ENCODE results near the gene CARD9. TPM values are rescaled to one million over a fixed set of nuclear protein-coding genes. Genes with fewer than 3 reads are reported as not detected.

The CARD9 gene
- total and polyA plus RNA-seq, 2 experiments from 2014 or later = 0.11 to 0.60 TPM

DNA sequence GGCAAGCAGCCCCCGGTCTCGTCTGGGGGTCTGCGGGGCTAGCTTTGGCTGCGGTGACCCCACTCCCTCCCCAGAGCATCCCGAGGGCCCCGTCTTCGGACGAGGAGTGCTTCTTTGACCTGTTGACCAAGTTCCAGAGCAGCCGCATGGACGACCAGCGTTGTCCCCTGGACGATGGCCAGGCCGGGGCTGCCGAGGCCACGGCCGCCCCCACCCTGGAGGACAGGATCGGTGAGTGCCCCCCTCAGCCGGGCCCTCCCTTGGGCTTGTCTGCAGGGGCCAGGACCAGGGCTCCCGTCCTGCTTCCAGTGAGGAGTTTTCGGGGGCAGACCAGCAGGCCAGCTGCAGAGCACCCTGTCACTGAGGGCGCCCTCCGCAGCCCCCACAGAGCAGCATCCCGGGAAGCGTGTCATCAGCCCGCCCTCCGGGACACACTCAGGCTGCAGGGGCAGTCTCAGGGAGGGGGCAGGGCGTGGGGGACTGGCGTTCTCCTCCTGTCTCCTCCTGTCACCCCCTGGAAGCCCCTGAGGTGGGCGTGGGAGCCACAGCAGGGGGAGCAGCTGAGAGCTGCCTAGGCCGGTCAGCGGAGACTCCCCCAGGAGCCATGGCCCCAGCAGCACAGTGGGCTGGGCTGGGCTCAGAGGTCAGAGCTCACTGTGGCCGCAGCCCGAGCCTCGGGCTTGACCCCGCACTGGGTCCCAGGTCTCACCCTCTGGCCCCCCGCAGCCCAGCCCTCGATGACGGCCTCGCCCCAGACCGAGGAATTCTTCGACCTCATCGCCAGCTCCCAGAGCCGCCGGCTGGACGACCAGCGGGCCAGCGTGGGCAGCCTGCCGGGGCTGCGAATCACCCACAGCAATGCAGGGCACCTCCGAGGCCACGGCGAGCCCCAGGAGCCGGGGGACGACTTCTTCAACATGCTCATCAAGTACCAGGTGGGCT, 17.6 kb downstream of the CARD9 start:
- in situ Hi-C loops (cut with MboI) = no loop called here
- no peaks in the 10 kb centered on the region for H3K79me2 ChIP-seq (ENCODE audit: insufficient read depth)
- no peaks in the 10 kb centered on the region for H3K9me3 ChIP-seq (ENCODE audit: low read depth)
- no peak overlapping the region for H3K4me3 ChIP-seq
- H3K9ac ChIP-seq = no peak overlapping the region
- no peak for DNase-seq
- peaks cover 11% of the 10 kb centered on the region for H3K4me1 ChIP-seq (ENCODE audit: insufficient read depth)
- H3K9me2 ChIP-seq (ENCODE audit: insufficient read depth) = no peaks in the 10 kb centered on the region
- no peak overlapping the region for H3K4me2 ChIP-seq (ENCODE audit: unreplicated experiment)
- no peak overlapping the region for H3K27ac ChIP-seq
- no peaks in the 10 kb centered on the region for H3K36me3 ChIP-seq (ENCODE audit: low read depth)
- H2AFZ ChIP-seq = no peak overlapping the region
- no peaks in the 10 kb centered on the region for H3K27me3 ChIP-seq (replicated peaks; ENCODE audit: insufficient read depth)
- WGBS, 2 experiments (ENCODE audit: low coverage in 1 of 2, low lambda C conversion rate in 2 of 2, missing lambda C conversion rate in 2 of 2) = 91 to 92% methylated on average over 46 to 47 of the region's 54 CpGs
- TF ChIP-seq EZH2phosphoT487 (IDR thresholded peaks at IDR 0.05; ENCODE audit: insufficient read depth, low read depth) = no peak
- TF ChIP-seq EZH2 (IDR thresholded peaks at IDR 0.05; ENCODE audit: insufficient read depth, poor library complexity, severe bottlenecking) = no peak
- H3F3A ChIP-seq (ENCODE audit: insufficient read depth) = 0 out of 2 replicates have a peak, but pooled peaks cover 3% of the 10 kb centered on the region
- H4K20me1 ChIP-seq (ENCODE audit: insufficient read depth) = no peaks in the 10 kb centered on the region

GRCh38 chr9:136354592-136355085, 18.8 kb downstream of the CARD9 start:
- H3K9me2 ChIP-seq (ENCODE audit: insufficient read depth) = no peaks in the 10 kb centered on the region
- H3K9ac ChIP-seq = 0 out of 2 replicates have a peak overlapping the region, but pooled peaks have one; percentile 0
- no peaks in the 10 kb centered on the region for H4K20me1 ChIP-seq (ENCODE audit: insufficient read depth)
- 37 to 47% methylated on average over 16 to 17 of the region's 17 CpGs for WGBS, 2 experiments (ENCODE audit: low coverage in 1 of 2, low lambda C conversion rate in 2 of 2, missing lambda C conversion rate in 2 of 2)
- H3K79me2 ChIP-seq (ENCODE audit: insufficient read depth) = no peaks in the 10 kb centered on the region
- no peak overlapping the region for H3K4me2 ChIP-seq (ENCODE audit: unreplicated experiment)
- peak overlapping the region; percentile 33; the same call in 1 of the 2 replicates for H3K27ac ChIP-seq
- no peak overlapping the region for H3K4me3 ChIP-seq
- H3F3A ChIP-seq (ENCODE audit: insufficient read depth) = 0 out of 2 replicates have a peak, but pooled peaks cover 3% of the 10 kb centered on the region
- H3K4me1 ChIP-seq (ENCODE audit: insufficient read depth) = peaks cover 8% of the 10 kb centered on the region
- no peak for TF ChIP-seq EZH2phosphoT487 (IDR thresholded peaks at IDR 0.05; ENCODE audit: insufficient read depth, low read depth)
- TF ChIP-seq EZH2 (IDR thresholded peaks at IDR 0.05; ENCODE audit: insufficient read depth, poor library complexity, severe bottlenecking) = no peak
- no peaks in the 10 kb centered on the region for H3K27me3 ChIP-seq (replicated peaks; ENCODE audit: insufficient read depth)
- no peaks in the 10 kb centered on the region for H3K9me3 ChIP-seq (ENCODE audit: low read depth)
- H3K36me3 ChIP-seq (ENCODE audit: low read depth) = no peaks in the 10 kb centered on the region
- no peak overlapping the region for H2AFZ ChIP-seq
- peak; percentile 77 for DNase-seq
- in situ Hi-C loops (cut with MboI) = no loop called here

DNA sequence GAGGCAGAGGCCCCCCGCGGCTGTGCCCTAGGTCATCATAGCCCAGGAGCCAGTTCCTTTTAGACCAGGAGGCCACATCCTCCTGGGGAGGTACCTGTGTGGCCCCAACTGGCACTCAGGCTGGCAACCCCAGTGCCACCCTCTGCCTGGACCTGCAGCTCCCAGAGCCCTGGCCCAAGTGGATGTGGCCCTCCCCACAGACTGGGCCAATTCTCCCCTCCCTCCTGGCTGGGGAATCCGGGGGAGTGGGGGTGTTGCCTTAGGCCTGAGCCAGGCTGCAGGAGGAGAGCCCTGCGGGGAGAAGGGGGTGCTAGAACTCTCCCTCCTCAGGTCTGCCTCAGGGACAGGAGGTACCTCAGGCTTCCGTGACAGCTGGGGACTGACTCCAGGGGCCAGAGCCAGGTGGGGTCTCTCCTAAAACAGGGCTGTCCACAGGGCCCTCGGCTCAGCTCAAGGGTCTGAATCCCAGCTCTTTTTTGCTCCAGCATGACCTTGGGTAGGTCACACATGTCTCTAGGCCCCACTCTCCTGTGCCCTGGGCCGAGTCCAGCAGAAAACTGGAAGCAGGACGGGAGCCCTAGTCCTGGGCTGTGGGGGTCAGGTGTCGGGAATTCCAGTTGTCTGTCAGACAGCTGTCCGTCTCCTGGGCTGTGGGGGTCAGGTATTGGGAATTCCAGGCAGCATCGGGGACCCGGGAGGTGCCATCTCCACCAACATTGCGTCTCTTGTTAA, 19.5 kb downstream of the CARD9 start:
- Histone ChIP-seq H3K4me3 (no peak overlapping the region), H2AFZ (no peak overlapping the region), H3K9ac (0 out of 2 replicates have a peak overlapping the region, but pooled peaks have one; percentile 0), H3K4me2 (ENCODE audit: unreplicated experiment) (no peak overlapping the region), H3K4me1 (ENCODE audit: insufficient read depth) (peaks cover 8% of the 10 kb centered on the region), H3K9me3 (ENCODE audit: low read depth) (no peaks in the 10 kb centered on the region), H3K36me3 (ENCODE audit: low read depth) (no peaks in the 10 kb centered on the region), H4K20me1 (ENCODE audit: insufficient read depth) (no peaks in the 10 kb centered on the region), H3K9me2 (ENCODE audit: insufficient read depth) (no peaks in the 10 kb centered on the region), H3K79me2 (ENCODE audit: insufficient read depth) (no peaks in the 10 kb centered on the region), H3K27me3 (replicated peaks; ENCODE audit: insufficient read depth) (no peaks in the 10 kb centered on the region), H3F3A (ENCODE audit: insufficient read depth) (0 out of 2 replicates have a peak, but pooled peaks cover 3% of the 10 kb centered on the region), H3K27ac (peak overlapping the region; percentile 33; the same call in 1 of the 2 replicates)
- TF ChIP-seq EZH2 (IDR thresholded peaks at IDR 0.05; ENCODE audit: insufficient read depth, poor library complexity, severe bottlenecking) = no peak
- no peak for TF ChIP-seq EZH2phosphoT487 (IDR thresholded peaks at IDR 0.05; ENCODE audit: insufficient read depth, low read depth)
- no peak for DNase-seq
- in situ Hi-C loops (cut with MboI) = no loop called here
- 77 to 80% methylated on average over 10 to 13 of the region's 13 CpGs for WGBS, 2 experiments (ENCODE audit: low coverage in 1 of 2, low lambda C conversion rate in 2 of 2, missing lambda C conversion rate in 2 of 2)

DNA sequence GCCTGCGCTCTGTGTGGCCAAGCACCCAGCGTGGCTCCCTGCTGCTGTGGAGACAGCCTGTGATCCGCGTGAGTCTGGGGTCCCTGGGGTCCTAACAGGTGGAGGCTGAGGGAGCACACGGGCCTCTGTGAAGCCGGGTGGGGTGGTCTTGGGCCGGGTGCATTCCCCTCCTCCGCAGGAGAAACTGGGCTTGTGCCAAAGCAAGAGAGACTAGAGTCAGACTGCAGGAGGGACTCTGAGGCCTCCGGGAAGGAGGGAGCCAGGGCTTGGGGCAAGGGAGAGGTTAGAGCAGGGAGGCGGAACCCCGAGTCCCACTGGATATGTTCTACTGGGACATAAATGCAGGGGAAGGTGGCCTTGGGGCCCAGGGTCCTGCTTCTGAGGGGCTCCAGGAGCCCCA, 20.4 kb downstream of the CARD9 start:
- Histone ChIP-seq H2AFZ (no peak overlapping the region), H3K4me2 (ENCODE audit: unreplicated experiment) (no peak overlapping the region), H3K9me3 (ENCODE audit: low read depth) (no peaks in the 10 kb centered on the region), H3K4me3 (no peak overlapping the region), H3K27me3 (replicated peaks; ENCODE audit: insufficient read depth) (no peaks in the 10 kb centered on the region), H3F3A (ENCODE audit: insufficient read depth) (0 out of 2 replicates have a peak, but pooled peaks cover 3% of the 10 kb centered on the region), H3K36me3 (ENCODE audit: low read depth) (no peaks in the 10 kb centered on the region), H3K9ac (no peak overlapping the region), H3K4me1 (ENCODE audit: insufficient read depth) (peaks cover 8% of the 10 kb centered on the region), H4K20me1 (ENCODE audit: insufficient read depth) (no peaks in the 10 kb centered on the region), H3K9me2 (ENCODE audit: insufficient read depth) (no peaks in the 10 kb centered on the region), H3K27ac (no peak overlapping the region), H3K79me2 (ENCODE audit: insufficient read depth) (no peaks in the 10 kb centered on the region)
- TF ChIP-seq EZH2phosphoT487 (IDR thresholded peaks at IDR 0.05; ENCODE audit: insufficient read depth, low read depth) (no peak), EZH2 (IDR thresholded peaks at IDR 0.05; ENCODE audit: insufficient read depth, poor library complexity, severe bottlenecking) (no peak)
- WGBS, 2 experiments (ENCODE audit: low coverage in 1 of 2, low lambda C conversion rate in 2 of 2, missing lambda C conversion rate in 2 of 2) = 82 to 87% methylated on average over 9 to 11 of the region's 11 CpGs
- in situ Hi-C loops (cut with MboI) = no loop called here
- no peak for DNase-seq
